WTC11 (cell line): ENCODE results near the gene ACSBG1. TPM values are rescaled to one million over a fixed set of nuclear protein-coding genes. Genes with fewer than 3 reads are reported as not detected.
A peak's percentile ranks its signal among the peaks of the same experiment; 100 is the strongest.
"Not testable (repeated sequence)": the region's sequence is repeated elsewhere in the genome, so short reads cannot be mapped to it uniquely, and the experiment has no call there.

Experiments
- ATAC-seq: fragments of 200-7000 bp; cut with Tn5 transposase; 2 replicates; pipeline ENCODE4 v1.10.0; 2021; ENCODE audit warnings: mild to moderate bottlenecking, moderate library complexity
- CTCF ChIA-PET: fragments of 300-600 bp; sonication (Branson Sonifier 250); formaldehyde crosslinking; loops from one replicate; lab custom pipeline; 2021; ENCODE audit warnings: antibody characterized with exemption; lab: Charles Lee
- POLR2A ChIA-PET: fragments of 350-600 bp; sonication (Branson Sonifier 250); formaldehyde crosslinking; loops from one replicate; lab custom pipeline; 2021; ENCODE audit warnings: antibody characterized with exemption; lab: Charles Lee
- DNase-seq: peaks from one replicate; pipeline ENCODE4 v3.0.0; 2021; ENCODE audit warnings: low spot score
- H3K27ac Mint-ChIP-seq: 2 replicates; pipeline ENCODE4 v1.8.0; 2021; ENCODE audit warnings: mixed read lengths
- H3K27me3 Mint-ChIP-seq: 2 replicates; pipeline ENCODE4 v1.8.0; 2021; ENCODE audit warnings: low read depth, mild to moderate bottlenecking, moderate library complexity, mixed read lengths
- H3K36me3 Mint-ChIP-seq: 2 replicates; pipeline ENCODE4 v1.8.0; 2021; ENCODE audit warnings: mixed read lengths
- H3K4me1 Mint-ChIP-seq: 2 replicates; pipeline ENCODE4 v1.8.0; 2022; ENCODE audit warnings: mixed read lengths
- H3K4me3 Mint-ChIP-seq: 2 replicates; pipeline ENCODE4 v1.8.0; 2021; ENCODE audit warnings: mild to moderate bottlenecking, moderate library complexity, mixed read lengths
- H3K9me3 Mint-ChIP-seq: 2 replicates; pipeline ENCODE4 v1.8.0; 2021; ENCODE audit warnings: mixed read lengths
- ESRRA ChIP-seq: sonication (generic); formaldehyde crosslinking; IDR thresholded peaks from 2 replicates; pipeline ENCODE4 v1.8.1; 2022; ENCODE audit warnings: mild to moderate bottlenecking, missing genetic modification reagents, borderline replicate concordance
- FOXJ3 ChIP-seq: sonication (generic); formaldehyde crosslinking; IDR thresholded peaks from 2 replicates; pipeline ENCODE4 v1.9.0; 2021; ENCODE audit warnings: missing genetic modification reagents, mild to moderate bottlenecking, borderline replicate concordance
- MXD4 ChIP-seq: fragments of 250-450 bp; sonication (Bioruptor Pico); IDR thresholded peaks from 2 replicates; pipeline ENCODE4 v1.8.0; 2021; ENCODE audit warnings: mild to moderate bottlenecking, moderate library complexity, borderline replicate concordance
- RELA ChIP-seq: sonication (generic); formaldehyde crosslinking; IDR thresholded peaks from 2 replicates; pipeline ENCODE4 v1.8.1; 2022; ENCODE audit warnings: missing genetic modification reagents, mild to moderate bottlenecking, borderline replicate concordance
- SMAD4 ChIP-seq: sonication (generic); formaldehyde crosslinking; IDR thresholded peaks from 2 replicates; pipeline ENCODE4 v1.8.0; 2022; ENCODE audit warnings: mild to moderate bottlenecking, missing genetic modification reagents
- TEAD4 ChIP-seq: sonication (generic); formaldehyde crosslinking; IDR thresholded peaks from 2 replicates; pipeline ENCODE4 v1.8.0; 2022; ENCODE audit warnings: mild to moderate bottlenecking, missing genetic modification reagents
- ZBTB21 ChIP-seq: sonication (generic); formaldehyde crosslinking; IDR thresholded peaks from 2 replicates; pipeline ENCODE4 v1.8.1; 2023; ENCODE audit warnings: mild to moderate bottlenecking, missing genetic modification reagents, borderline replicate concordance
- ZNF138 ChIP-seq: sonication (generic); formaldehyde crosslinking; conservative IDR thresholded peaks from 2 replicates; pipeline ENCODE4 v1.8.1; 2022; ENCODE audit warnings: mild to moderate bottlenecking, moderate library complexity, missing genetic modification reagents
- total RNA-seq: library from RNA; stranded (reverse); gene quantifications from 3 replicates; pipeline ENCODE4 v1.2.3, GENCODE V29; 2021
- TF ChIP-seq, protein P1 (sequence below): sonication (generic); formaldehyde crosslinking; IDR thresholded peaks from 2 replicates; pipeline ENCODE4 v1.8.1; 2022; ENCODE audit warnings: mild to moderate bottlenecking, missing genetic modification reagents, moderate library complexity, borderline replicate concordance
- TF ChIP-seq, protein P2 (sequence below): sonication (generic); formaldehyde crosslinking; IDR thresholded peaks from 2 replicates; pipeline ENCODE4 v1.8.1; 2023; ENCODE audit warnings: mild to moderate bottlenecking, missing genetic modification reagents
- TF ChIP-seq, protein P3 (sequence below): sonication (generic); formaldehyde crosslinking; IDR thresholded peaks from 2 replicates; pipeline ENCODE4 v1.8.0; 2022; ENCODE audit warnings: mild to moderate bottlenecking, missing genetic modification reagents
- TF ChIP-seq, protein P4 (sequence below): sonication (generic); formaldehyde crosslinking; IDR thresholded peaks from 2 replicates; pipeline ENCODE4 v1.8.1; 2023; ENCODE audit warnings: mild to moderate bottlenecking, missing genetic modification reagents, borderline replicate concordance

The ACSBG1 gene
- total RNA-seq, 1 experiment from 2014 or later = 5.8 TPM

DNA sequence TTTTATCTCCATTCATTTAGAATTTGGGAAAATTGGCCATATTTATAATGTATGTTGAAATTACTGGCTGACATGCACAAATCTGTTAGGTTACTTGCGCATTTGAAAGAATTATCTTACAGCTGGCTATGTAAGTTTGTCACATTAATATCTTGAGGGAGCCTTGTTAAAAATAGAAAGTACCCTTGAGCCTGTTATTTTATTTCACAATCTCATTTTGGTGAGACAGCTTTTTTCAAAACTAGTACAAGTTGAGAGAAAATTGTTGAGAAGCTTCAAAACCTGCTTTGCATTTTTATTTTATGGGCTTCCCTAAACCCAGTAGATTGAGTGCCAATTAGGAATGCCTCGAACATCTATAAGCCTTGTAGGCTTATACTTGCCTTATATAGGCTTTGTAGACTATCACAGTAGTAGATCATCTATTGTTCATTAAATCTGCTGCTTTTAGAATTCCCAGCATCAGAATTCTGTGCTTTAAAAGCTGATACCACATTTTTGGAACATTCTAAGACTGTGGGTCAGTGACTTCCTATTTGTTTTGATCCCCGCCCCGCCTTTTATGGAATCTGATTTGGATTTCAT is 78.9 kb downstream of the ACSBG1 start:
- H3K4me1 Mint-ChIP-seq = peaks cover 36% of the 10 kb centered on the region
- TF ChIP-seq, protein P1, sequence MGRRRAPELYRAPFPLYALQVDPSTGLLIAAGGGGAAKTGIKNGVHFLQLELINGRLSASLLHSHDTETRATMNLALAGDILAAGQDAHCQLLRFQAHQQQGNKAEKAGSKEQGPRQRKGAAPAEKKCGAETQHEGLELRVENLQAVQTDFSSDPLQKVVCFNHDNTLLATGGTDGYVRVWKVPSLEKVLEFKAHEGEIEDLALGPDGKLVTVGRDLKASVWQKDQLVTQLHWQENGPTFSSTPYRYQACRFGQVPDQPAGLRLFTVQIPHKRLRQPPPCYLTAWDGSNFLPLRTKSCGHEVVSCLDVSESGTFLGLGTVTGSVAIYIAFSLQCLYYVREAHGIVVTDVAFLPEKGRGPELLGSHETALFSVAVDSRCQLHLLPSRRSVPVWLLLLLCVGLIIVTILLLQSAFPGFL = no peak
- no peak for TF ChIP-seq ZNF138 (CRISPR knock-in tag)

DNA sequence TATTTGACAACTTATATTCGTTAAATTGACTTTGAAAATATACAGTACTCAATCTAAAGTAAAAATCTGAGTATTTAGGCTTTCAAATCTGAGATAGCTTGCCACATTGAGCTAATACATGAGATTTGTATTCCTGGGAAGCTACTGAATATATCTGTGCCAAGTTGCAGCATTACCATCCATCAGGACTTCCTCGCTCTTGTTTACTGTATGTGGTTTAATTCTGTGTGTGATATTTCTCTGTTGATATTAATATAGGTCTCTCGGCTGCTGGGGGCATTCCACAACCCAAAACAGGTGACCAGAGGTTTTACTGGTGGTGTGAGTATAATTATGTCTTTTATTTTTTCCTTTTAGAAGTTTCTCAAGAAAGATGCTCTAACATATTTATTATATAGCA is 79.4 kb downstream of the ACSBG1 start:
- Mint-ChIP-seq H3K36me3 (no peaks in the 10 kb centered on the region), H3K27ac (peak overlapping the region; percentile 61; the same call in 1 of the 2 replicates), H3K4me3 (no peak overlapping the region), H3K27me3 (peaks cover 2% of the 10 kb centered on the region; the same call in 1 of the 2 replicates), H3K9me3 (no peaks in the 10 kb centered on the region), H3K4me1 (peaks cover 41% of the 10 kb centered on the region)
- TF ChIP-seq, protein P2, sequence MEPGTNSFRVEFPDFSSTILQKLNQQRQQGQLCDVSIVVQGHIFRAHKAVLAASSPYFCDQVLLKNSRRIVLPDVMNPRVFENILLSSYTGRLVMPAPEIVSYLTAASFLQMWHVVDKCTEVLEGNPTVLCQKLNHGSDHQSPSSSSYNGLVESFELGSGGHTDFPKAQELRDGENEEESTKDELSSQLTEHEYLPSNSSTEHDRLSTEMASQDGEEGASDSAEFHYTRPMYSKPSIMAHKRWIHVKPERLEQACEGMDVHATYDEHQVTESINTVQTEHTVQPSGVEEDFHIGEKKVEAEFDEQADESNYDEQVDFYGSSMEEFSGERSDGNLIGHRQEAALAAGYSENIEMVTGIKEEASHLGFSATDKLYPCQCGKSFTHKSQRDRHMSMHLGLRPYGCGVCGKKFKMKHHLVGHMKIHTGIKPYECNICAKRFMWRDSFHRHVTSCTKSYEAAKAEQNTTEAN = no peak
- TF ChIP-seq ZBTB21 (CRISPR knock-in tag) = no peak
- TF ChIP-seq SMAD4 (CRISPR knock-in tag) = no peak
- TF ChIP-seq FOXJ3 (CRISPR knock-in tag) = no peak
- ChIA-PET CTCF (no interaction called here), POLR2A (no interaction called here)
- no peak for ATAC-seq
- no peak for DNase-seq

More for the DNA sequence above, 78.9 kb downstream of the ACSBG1 start:
- Mint-ChIP-seq H3K27me3 (no peaks in the 10 kb centered on the region), H3K4me3 (no peak overlapping the region), H3K27ac (no peak overlapping the region), H3K9me3 (no peaks in the 10 kb centered on the region), H3K36me3 (no peaks in the 10 kb centered on the region)
- ATAC-seq (no peak), DNase-seq (no peak)
- POLR2A ChIA-PET = no interaction called here
- CTCF ChIA-PET = interaction anchor here (1.0 to 2.0 kb wide), 2 partner anchors 35 to 47 kb away, joined by 4 to 10 read pairs; no protein-coding TSS in a partner anchor

DNA sequence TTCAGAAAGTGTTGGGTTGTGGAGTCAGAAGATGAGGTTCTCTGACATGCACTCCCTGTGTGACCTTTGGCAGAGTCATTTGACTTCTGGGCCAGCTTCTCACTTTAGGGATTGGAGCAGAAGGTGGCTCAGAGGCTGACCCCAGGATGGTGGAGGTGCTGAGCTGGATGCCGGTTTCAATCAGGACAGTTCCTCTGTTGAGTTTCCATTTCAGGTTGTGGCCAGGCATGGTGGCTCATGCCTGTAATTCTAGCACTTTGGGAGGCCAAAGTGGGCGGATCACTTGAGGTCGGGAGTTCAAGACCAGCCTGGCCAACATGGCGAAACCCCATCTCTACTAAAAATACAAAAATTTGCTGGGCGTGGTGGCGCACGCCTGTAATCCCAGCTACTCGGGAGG is 83.3 kb downstream of the ACSBG1 start:
- H3K27ac Mint-ChIP-seq, POLR2A ChIA-PET, H3K27me3 Mint-ChIP-seq, ATAC-seq, CTCF ChIA-PET, H3K36me3 Mint-ChIP-seq, H3K9me3 Mint-ChIP-seq, DNase-seq: not testable (repeated sequence)
- peaks cover 33% of the 10 kb centered on the region for H3K4me1 Mint-ChIP-seq
- H3K4me3 Mint-ChIP-seq = peak overlapping the region; percentile 20; the same call in 1 of the 2 replicates

DNA sequence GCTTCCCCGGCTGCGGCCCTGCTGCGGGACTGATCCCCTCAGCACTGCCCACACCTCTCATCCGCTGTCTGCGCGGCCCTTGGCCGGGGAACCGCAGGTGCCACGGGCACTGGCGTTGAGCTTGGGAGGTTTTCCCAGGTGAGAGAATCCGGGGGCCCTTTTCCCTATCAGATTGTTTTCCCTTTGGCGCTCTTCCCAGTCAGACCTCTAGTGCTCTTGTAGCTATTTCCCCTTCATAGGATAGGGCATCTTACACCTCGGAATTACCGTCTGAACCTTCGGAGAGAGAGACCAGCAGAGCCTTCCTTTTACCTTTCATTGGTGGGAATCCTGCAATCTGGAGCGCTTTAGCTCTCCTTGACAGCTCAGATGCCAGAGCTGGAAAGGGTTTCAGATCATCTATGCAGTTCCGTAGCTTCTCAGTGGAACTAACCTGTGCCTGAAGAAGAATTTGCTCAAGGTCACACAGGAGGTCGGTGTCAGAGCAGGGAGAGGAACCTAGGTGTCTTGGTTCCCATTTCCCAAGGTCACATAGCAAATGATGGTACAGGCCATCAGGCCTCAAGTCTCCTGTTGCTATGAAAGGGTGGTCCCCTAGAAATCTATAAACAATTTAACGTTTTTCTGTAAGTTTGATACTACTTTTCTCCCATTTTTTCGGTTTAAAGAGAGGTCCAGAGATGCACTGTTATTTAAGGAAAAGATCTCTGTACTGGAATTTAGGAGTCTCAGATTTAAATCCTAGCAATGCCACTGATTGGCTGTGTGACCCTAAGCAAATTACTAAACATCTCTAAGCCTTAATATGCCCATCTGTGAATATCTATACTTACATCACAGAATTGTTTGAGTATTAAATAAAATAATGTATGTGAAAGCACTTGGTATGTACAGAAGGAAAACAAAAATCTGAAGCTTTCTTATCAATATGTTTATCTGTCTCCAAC is 84.3 kb downstream of the ACSBG1 start:
- Mint-ChIP-seq H3K27me3 (peaks cover 4% of the 10 kb centered on the region; the same call in 1 of the 2 replicates), H3K9me3 (no peaks in the 10 kb centered on the region), H3K4me3 (peak overlapping the region; percentile 89), H3K27ac (peak overlapping the region; percentile 54; the same call in 1 of the 2 replicates), H3K36me3 (no peaks in the 10 kb centered on the region), H3K4me1 (peaks cover 24% of the 10 kb centered on the region)
- DNase-seq (peak; percentile 32), ATAC-seq (peak; percentile 15)
- TF ChIP-seq ESRRA (CRISPR knock-in tag) = 0 out of 2 replicates have a peak, but pooled peaks have one; percentile 1
- TF ChIP-seq, protein P3, sequence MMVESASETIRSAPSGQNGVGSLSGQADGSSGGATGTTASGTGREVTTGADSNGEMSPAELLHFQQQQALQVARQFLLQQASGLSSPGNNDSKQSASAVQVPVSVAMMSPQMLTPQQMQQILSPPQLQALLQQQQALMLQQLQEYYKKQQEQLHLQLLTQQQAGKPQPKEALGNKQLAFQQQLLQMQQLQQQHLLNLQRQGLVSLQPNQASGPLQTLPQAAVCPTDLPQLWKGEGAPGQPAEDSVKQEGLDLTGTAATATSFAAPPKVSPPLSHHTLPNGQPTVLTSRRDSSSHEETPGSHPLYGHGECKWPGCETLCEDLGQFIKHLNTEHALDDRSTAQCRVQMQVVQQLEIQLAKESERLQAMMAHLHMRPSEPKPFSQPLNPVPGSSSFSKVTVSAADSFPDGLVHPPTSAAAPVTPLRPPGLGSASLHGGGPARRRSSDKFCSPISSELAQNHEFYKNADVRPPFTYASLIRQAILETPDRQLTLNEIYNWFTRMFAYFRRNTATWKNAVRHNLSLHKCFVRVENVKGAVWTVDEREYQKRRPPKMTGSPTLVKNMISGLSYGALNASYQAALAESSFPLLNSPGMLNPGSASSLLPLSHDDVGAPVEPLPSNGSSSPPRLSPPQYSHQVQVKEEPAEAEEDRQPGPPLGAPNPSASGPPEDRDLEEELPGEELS (CRISPR knock-in tag) = 0 out of 2 replicates have a peak, but pooled peaks have one; percentile 5
- TF ChIP-seq TEAD4 (CRISPR knock-in tag) = no peak
- TF ChIP-seq, protein P4, sequence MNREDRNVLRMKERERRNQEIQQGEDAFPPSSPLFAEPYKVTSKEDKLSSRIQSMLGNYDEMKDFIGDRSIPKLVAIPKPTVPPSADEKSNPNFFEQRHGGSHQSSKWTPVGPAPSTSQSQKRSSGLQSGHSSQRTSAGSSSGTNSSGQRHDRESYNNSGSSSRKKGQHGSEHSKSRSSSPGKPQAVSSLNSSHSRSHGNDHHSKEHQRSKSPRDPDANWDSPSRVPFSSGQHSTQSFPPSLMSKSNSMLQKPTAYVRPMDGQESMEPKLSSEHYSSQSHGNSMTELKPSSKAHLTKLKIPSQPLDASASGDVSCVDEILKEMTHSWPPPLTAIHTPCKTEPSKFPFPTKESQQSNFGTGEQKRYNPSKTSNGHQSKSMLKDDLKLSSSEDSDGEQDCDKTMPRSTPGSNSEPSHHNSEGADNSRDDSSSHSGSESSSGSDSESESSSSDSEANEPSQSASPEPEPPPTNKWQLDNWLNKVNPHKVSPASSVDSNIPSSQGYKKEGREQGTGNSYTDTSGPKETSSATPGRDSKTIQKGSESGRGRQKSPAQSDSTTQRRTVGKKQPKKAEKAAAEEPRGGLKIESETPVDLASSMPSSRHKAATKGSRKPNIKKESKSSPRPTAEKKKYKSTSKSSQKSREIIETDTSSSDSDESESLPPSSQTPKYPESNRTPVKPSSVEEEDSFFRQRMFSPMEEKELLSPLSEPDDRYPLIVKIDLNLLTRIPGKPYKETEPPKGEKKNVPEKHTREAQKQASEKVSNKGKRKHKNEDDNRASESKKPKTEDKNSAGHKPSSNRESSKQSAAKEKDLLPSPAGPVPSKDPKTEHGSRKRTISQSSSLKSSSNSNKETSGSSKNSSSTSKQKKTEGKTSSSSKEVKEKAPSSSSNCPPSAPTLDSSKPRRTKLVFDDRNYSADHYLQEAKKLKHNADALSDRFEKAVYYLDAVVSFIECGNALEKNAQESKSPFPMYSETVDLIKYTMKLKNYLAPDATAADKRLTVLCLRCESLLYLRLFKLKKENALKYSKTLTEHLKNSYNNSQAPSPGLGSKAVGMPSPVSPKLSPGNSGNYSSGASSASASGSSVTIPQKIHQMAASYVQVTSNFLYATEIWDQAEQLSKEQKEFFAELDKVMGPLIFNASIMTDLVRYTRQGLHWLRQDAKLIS (CRISPR knock-in tag) = no peak
- TF ChIP-seq MXD4 (CRISPR knock-in tag) = no peak
- TF ChIP-seq RELA = peak; percentile 11; the same call in 1 of the 2 replicates
- CTCF ChIA-PET = interaction anchor here (0.8 to 2.7 kb wide), 7 partner anchors 11 to 1115 kb away, joined by 3 to 24 read pairs (median 4); partner anchors contain the start of gene CIB2
- POLR2A ChIA-PET = interaction anchor here (1.0 to 1.9 kb wide), 2 partner anchors 19 to 149 kb away, joined by 3 to 12 read pairs; partner anchors contain the start of genes CIB2 and SKIC8
